ENCODE results near the gene FBN2.
"Not testable (repeated sequence)": the region's sequence is repeated elsewhere in the genome, so short reads cannot be mapped to it uniquely, and the experiment has no call there.

FBN2 gene

GRCh38 chr5:128470663-128471062 lies 67.4 kb downstream of the FBN2 start:
- H3K27me3 ChIP-seq (ENCODE audit: control insufficient read depth, insufficient read depth, low read length) = no peaks in the 10 kb centered on the region
- H3K36me3 ChIP-seq (ENCODE audit: control insufficient read depth, insufficient read depth, low read length) = no peaks in the 10 kb centered on the region
- H3K9me3 ChIP-seq (ENCODE audit: control insufficient read depth, low read length) = no peaks in the 10 kb centered on the region
- H3K4me3 ChIP-seq (ENCODE audit: low read length) = no peak overlapping the region
- H3K4me1 ChIP-seq (ENCODE audit: control insufficient read depth, insufficient read depth, low read length) = no peaks in the 10 kb centered on the region
- no peak overlapping the region for H3K9ac ChIP-seq (ENCODE audit: low read length)

GRCh38 chr5:128469912-128470311 lies 68.1 kb downstream of the FBN2 start:
- Histone ChIP-seq H3K4me1 (ENCODE audit: control insufficient read depth, insufficient read depth, low read length) (no peaks in the 10 kb centered on the region), H3K27me3 (ENCODE audit: control insufficient read depth, insufficient read depth, low read length) (no peaks in the 10 kb centered on the region), H3K4me3 (ENCODE audit: low read length) (no peak overlapping the region), H3K36me3 (ENCODE audit: control insufficient read depth, insufficient read depth, low read length) (no peaks in the 10 kb centered on the region), H3K9ac (ENCODE audit: low read length) (no peak overlapping the region), H3K9me3 (ENCODE audit: control insufficient read depth, low read length) (no peaks in the 10 kb centered on the region)

DNA sequence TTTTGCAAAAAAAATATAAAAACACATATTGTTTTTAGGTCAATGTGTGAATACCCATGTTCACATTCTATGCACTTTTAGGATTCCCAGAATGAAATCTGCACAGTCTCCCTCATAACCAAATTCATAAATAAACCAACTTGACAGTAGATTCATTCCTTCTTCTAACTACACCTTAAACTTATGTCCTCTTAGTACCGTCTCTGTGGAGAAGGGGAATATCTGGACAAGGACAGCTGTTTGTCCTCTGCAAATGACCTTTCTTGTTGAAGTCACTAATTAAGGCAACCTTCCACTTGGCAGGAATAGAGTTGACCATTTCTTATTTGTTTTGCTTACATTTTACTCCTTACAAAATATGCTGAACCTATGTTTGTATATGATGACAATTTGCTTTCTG lies 71.1 kb downstream of the FBN2 start:
- H3K9me3 ChIP-seq (ENCODE audit: control insufficient read depth, low read length) = no peaks in the 10 kb centered on the region
- no peaks in the 10 kb centered on the region for H3K27me3 ChIP-seq (ENCODE audit: control insufficient read depth, insufficient read depth, low read length)
- no peak overlapping the region for H3K4me3 ChIP-seq (ENCODE audit: low read length)
- H3K4me1 ChIP-seq (ENCODE audit: control insufficient read depth, insufficient read depth, low read length) = no peaks in the 10 kb centered on the region
- H3K9ac ChIP-seq (ENCODE audit: low read length) = no peak overlapping the region
- H3K36me3 ChIP-seq (ENCODE audit: control insufficient read depth, insufficient read depth, low read length) = no peaks in the 10 kb centered on the region

DNA sequence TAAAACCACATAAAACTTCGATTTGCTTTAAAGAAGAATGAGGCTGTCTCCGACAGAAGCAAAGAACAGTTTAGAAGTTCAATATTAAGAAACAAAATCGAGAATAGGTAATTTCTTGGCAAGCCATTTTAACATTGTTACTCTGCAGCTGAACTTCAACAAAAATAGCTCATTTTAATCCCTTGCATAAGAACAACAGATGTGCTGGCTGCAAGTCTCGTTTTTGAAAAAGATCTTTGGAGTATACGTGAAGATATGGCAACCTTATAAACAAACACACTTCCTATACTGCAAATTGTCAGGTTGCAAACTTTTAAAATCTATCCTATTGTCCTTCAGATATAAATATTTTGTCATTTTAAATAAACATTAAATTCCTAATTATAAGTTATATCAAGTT lies 71.5 kb downstream of the FBN2 start:
- H3K9me3 ChIP-seq (ENCODE audit: control insufficient read depth, low read length) = no peaks in the 10 kb centered on the region
- no peaks in the 10 kb centered on the region for H3K4me1 ChIP-seq (ENCODE audit: control insufficient read depth, insufficient read depth, low read length)
- no peaks in the 10 kb centered on the region for H3K36me3 ChIP-seq (ENCODE audit: control insufficient read depth, insufficient read depth, low read length)
- no peak overlapping the region for H3K9ac ChIP-seq (ENCODE audit: low read length)
- H3K27me3 ChIP-seq (ENCODE audit: control insufficient read depth, insufficient read depth, low read length) = no peaks in the 10 kb centered on the region
- no peak overlapping the region for H3K4me3 ChIP-seq (ENCODE audit: low read length)

DNA sequence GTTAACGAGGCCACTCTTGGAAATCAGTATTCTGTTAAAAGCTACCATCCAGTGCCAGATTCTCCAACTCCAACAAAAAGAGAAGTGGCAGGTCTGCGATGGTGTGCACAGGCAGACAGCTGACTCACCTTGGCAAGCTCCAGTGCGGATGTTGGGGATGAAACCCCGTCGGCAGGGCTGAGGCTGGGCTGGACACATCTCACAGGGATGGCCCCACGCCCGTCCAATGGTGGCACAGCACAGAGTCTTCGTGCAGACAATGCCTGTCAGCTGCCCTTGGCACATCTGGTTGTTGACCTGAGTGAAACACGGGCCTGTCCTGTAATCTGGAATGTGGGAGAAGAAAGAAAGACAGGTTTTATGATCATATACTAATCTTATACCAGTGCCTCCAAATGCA lies 73.4 kb downstream of the FBN2 start:
- H3K4me3 ChIP-seq (ENCODE audit: low read length) = no peak overlapping the region
- no peaks in the 10 kb centered on the region for H3K4me1 ChIP-seq (ENCODE audit: control insufficient read depth, insufficient read depth, low read length)
- no peaks in the 10 kb centered on the region for H3K9me3 ChIP-seq (ENCODE audit: control insufficient read depth, low read length)
- H3K36me3 ChIP-seq (ENCODE audit: control insufficient read depth, insufficient read depth, low read length) = no peaks in the 10 kb centered on the region
- H3K27me3 ChIP-seq (ENCODE audit: control insufficient read depth, insufficient read depth, low read length) = no peaks in the 10 kb centered on the region
- no peak overlapping the region for H3K9ac ChIP-seq (ENCODE audit: low read length)

DNA sequence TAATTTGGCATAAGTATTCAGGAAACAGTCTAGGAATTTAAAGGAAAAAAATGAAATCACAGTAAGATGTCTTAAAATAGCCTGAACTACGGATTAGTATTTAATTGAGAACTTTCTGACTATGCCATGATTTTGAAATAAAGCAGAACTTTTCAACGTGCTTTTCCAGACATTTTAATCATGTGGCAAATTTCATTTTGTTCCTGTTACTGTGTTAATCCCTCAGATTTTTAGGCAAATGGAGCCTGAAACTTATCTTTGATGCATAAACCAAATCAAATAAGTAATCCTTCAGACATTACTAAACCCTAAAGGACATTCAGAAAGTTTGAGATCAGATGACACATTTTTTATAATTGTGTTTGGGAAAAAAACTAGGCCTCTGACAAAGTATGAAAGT lies 75.7 kb downstream of the FBN2 start:
- Histone ChIP-seq H3K36me3 (ENCODE audit: control insufficient read depth, insufficient read depth, low read length) (no peaks in the 10 kb centered on the region), H3K27me3 (ENCODE audit: control insufficient read depth, insufficient read depth, low read length) (no peaks in the 10 kb centered on the region), H3K4me3 (ENCODE audit: low read length) (no peak overlapping the region), H3K4me1 (ENCODE audit: control insufficient read depth, insufficient read depth, low read length) (no peaks in the 10 kb centered on the region), H3K9me3 (ENCODE audit: control insufficient read depth, low read length) (no peaks in the 10 kb centered on the region), H3K9ac (ENCODE audit: low read length) (no peak overlapping the region)

DNA sequence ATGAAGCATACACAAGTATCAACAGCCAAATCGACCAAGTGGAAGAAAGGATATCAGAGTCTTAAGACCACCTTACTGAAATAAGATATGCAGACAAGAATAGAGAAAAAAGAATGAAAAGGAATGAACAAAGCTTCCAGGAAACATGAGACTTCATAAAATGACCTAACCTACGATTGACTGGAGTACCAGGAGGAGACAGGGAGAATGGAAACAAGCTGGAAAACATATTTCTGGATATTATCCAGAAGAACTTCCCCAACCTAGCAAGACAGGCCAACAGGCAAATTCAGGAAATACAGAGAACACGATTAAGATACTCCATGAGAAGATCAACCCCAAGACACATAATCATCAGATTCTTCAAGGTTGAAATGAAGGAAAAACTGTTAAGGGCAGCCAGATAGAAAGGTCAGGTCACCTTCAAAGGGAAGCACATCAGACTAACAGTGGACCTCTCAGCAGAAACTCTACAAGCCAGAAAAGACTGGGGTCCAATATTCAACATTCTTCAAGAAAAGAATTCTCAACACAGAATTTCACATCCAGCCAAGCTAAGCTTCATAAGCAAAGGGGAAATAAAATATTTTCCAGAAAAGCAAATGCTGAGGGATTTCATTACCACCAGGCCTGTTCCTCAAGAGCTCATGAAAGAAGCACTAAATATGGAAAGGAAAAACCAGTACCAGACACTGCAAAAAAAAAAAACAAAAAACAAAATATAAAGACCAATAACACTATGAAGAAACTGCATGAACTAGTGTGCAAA lies 80.7 kb downstream of the FBN2 start:
- not testable (repeated sequence) for H3K27me3 ChIP-seq (ENCODE audit: control insufficient read depth, insufficient read depth, low read length); H3K9ac ChIP-seq (ENCODE audit: low read length); H3K9me3 ChIP-seq (ENCODE audit: control insufficient read depth, low read length); H3K4me3 ChIP-seq (ENCODE audit: low read length); H3K36me3 ChIP-seq (ENCODE audit: control insufficient read depth, insufficient read depth, low read length); H3K4me1 ChIP-seq (ENCODE audit: control insufficient read depth, insufficient read depth, low read length)

GRCh38 chr5:128455841-128456361 lies 82.1 kb downstream of the FBN2 start:
- H3K36me3 ChIP-seq (ENCODE audit: control insufficient read depth, insufficient read depth, low read length) = no peaks in the 10 kb centered on the region
- H3K27me3 ChIP-seq (ENCODE audit: control insufficient read depth, insufficient read depth, low read length) = no peaks in the 10 kb centered on the region
- no peak overlapping the region for H3K9ac ChIP-seq (ENCODE audit: low read length)
- no peaks in the 10 kb centered on the region for H3K9me3 ChIP-seq (ENCODE audit: control insufficient read depth, low read length)
- no peaks in the 10 kb centered on the region for H3K4me1 ChIP-seq (ENCODE audit: control insufficient read depth, insufficient read depth, low read length)
- no peak overlapping the region for H3K4me3 ChIP-seq (ENCODE audit: low read length)

DNA sequence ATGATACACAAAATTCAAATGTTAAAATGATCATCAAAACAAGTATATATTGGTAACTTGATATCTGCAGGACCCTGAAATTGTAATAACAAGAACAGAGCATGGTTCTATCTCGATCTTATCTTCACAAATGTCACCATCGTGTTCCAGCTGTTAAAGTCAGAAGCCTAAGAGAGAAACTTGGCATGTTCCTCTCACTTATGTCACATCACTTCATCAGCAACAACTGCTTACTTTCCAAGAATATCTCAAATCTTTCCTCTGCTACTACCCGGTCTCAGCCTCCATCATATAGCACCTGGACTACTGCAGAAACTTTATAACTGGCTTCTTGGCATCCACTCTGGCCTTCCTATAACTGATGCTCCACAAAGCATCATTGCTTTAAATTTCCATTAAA lies 84.9 kb downstream of the FBN2 start:
- Histone ChIP-seq H3K4me3 (ENCODE audit: low read length) (no peak overlapping the region), H3K36me3 (ENCODE audit: control insufficient read depth, insufficient read depth, low read length) (no peaks in the 10 kb centered on the region), H3K27me3 (ENCODE audit: control insufficient read depth, insufficient read depth, low read length) (no peaks in the 10 kb centered on the region), H3K9me3 (ENCODE audit: control insufficient read depth, low read length) (no peaks in the 10 kb centered on the region), H3K4me1 (ENCODE audit: control insufficient read depth, insufficient read depth, low read length) (no peaks in the 10 kb centered on the region), H3K9ac (ENCODE audit: low read length) (no peak overlapping the region)

DNA sequence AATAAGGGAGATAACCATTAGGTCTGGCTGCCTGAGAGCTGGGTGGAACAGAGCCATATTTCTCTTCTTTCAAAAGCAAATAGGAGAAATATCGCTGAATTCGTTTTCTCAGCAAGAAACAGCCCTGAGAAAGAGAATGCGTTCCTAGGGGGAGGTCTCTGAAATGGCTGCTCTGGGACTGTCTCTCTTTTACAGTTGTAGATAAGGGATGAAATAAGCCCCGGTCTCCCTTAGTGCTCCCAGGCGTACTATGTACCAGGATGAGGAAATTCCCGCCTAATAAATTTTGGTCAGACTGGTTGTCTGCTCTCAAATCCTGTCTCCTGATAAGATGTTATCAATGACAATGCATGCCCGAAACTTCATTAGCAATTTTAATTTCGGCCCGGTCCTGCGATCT lies 90.8 kb downstream of the FBN2 start:
- H3K36me3 ChIP-seq (ENCODE audit: control insufficient read depth, insufficient read depth, low read length); H3K27me3 ChIP-seq (ENCODE audit: control insufficient read depth, insufficient read depth, low read length); H3K4me3 ChIP-seq (ENCODE audit: low read length): not testable (repeated sequence)

GRCh38 chr5:128441941-128442350 lies 96.1 kb downstream of the FBN2 start:
- Histone ChIP-seq H3K4me3 (ENCODE audit: low read length) (no peak overlapping the region), H3K9ac (ENCODE audit: low read length) (no peak overlapping the region), H3K4me1 (ENCODE audit: control insufficient read depth, insufficient read depth, low read length) (no peaks in the 10 kb centered on the region), H3K9me3 (ENCODE audit: control insufficient read depth, low read length) (no peaks in the 10 kb centered on the region), H3K27me3 (ENCODE audit: control insufficient read depth, insufficient read depth, low read length) (no peaks in the 10 kb centered on the region), H3K36me3 (ENCODE audit: control insufficient read depth, insufficient read depth, low read length) (no peaks in the 10 kb centered on the region)

More for the DNA sequence above, 90.8 kb downstream of the FBN2 start:
- not testable (repeated sequence) for H3K9me3 ChIP-seq (ENCODE audit: control insufficient read depth, low read length); H3K9ac ChIP-seq (ENCODE audit: low read length); H3K4me1 ChIP-seq (ENCODE audit: control insufficient read depth, insufficient read depth, low read length)

- Histone ChIP-seq H3K9ac (ENCODE audit: low read length) (no peak overlapping the region), H3K36me3 (ENCODE audit: control insufficient read depth, insufficient read depth, low read length) (no peaks in the 10 kb centered on the region), H3K9me3 (ENCODE audit: control insufficient read depth, low read length) (no peaks in the 10 kb centered on the region), H3K4me1 (ENCODE audit: control insufficient read depth, insufficient read depth, low read length) (no peaks in the 10 kb centered on the region), H3K4me3 (ENCODE audit: low read length) (no peak overlapping the region), H3K27me3 (ENCODE audit: control insufficient read depth, insufficient read depth, low read length) (no peaks in the 10 kb centered on the region)
These were observed 96.9 kb downstream of the FBN2 start for GRCh38 chr5:128441165-128441564.

DNA sequence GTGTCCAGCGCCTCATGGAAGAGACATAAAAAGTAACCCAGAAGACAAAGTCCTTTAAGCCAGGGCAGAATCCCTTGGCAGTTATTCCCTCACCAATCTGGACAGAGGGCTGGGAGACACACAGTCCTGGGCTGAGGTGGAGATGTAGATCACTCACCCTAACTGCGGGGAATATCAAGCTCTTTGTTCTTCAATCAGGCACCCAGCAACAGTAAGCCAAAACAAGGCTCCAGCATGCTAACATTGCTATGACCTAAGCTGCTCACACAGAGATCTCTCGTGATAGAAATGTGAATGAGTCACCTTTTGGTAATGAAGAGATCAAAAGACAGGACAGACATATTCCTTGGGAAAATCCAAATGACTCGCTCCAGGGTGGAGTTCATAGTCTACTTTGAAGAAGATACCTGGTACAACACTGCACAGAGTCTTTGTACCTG lies 101.3 kb downstream of the FBN2 start:
- no peak overlapping the region for H3K9ac ChIP-seq (ENCODE audit: low read length)
- H3K36me3 ChIP-seq (ENCODE audit: control insufficient read depth, insufficient read depth, low read length) = no peaks in the 10 kb centered on the region
- H3K27me3 ChIP-seq (ENCODE audit: control insufficient read depth, insufficient read depth, low read length) = no peaks in the 10 kb centered on the region
- no peaks in the 10 kb centered on the region for H3K9me3 ChIP-seq (ENCODE audit: control insufficient read depth, low read length)
- H3K4me3 ChIP-seq (ENCODE audit: low read length) = no peak overlapping the region
- H3K4me1 ChIP-seq (ENCODE audit: control insufficient read depth, insufficient read depth, low read length) = no peaks in the 10 kb centered on the region

Measured in mucosa of stomach (tissue), 1 donor.